Fibroblast of villous mesenchyme (primary cell): Measurements from ENCODE around the gene USP1. TPM values are rescaled to one million over a fixed set of nuclear protein-coding genes. Genes with fewer than 3 reads are reported as not detected.

Source experiments
- DNase-seq: peaks from one replicate; pipeline ENCODE4 v3.0.0-alpha.2; 2010; ENCODE audit warnings: low read depth
- H3K4me3 ChIP-seq: 2 replicates; pipeline ENCODE4 v1.5.1; 2011; ENCODE audit warnings: low read depth, mild to moderate bottlenecking, low read length
- CTCF ChIP-seq: IDR thresholded peaks from 2 replicates; pipeline ENCODE4 v1.5.1; 2012; ENCODE audit warnings: low read depth, mild to moderate bottlenecking, low read length; ENCODE audit not compliant: insufficient read depth
- total RNA-seq: library from RNA; depleted of rRNA; stranded (reverse); fragments of >200 nt; gene quantifications from 2 replicates; pipeline ENCODE4 v1.2.3, GENCODE V29; 2012

USP1 gene
- total RNA-seq, result 24.2 and 28.5 TPM in 2 replicates

DNA sequence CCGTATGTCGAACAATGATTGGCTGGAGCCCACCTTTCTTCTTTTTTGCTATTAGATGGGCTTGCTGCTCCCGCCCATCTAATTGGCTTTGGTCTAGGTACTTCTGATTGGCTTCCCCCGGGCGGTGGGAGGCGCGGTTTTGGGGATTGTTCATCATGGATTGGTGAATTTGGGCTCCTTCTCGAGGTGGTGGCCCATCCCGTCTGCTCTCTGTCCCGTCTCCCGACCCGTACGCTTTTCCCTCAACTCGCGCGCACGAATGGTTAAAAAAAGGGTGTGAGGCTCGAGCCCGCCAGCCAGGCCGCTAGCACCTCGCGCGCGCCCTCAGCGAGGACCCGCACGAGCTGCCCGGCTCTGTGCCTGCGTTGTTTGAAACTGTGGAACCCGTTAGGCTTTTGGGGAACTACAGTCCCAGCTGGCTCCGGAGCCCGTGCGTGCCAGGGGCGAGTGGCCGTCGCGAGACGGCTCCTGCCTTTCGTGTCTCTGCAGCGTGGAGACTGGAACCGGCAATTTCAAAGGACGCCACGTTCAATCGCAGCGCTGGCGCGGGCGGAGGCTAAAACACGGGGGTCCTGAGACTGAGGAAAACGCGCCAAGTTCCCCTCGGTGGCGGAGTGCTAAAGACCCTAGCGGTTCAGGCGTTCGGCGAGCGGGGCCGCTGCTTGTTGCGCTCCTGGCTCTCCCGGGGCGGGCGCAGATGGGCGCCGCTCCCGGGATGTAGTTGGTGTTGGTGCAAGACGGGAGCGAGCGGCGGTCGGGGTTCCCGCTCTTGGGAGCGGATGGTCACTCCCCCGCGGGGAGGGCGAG lies at the start of gene USP1:
USP1 (plus strand) TSS at position 584 of the 807 bp plus-strand sequence. CDS start 2,819 bp downstream, outside the sequence.
- peak; percentile 100 for DNase-seq
- TF ChIP-seq CTCF, result no peak
- peak within 1 kb of the TSS; percentile 85 for H3K4me3 ChIP-seq

- peak; percentile 17 for DNase-seq
- no peak for TF ChIP-seq CTCF
These were observed 47.3 kb upstream of the USP1 start for GRCh38 chr1:62389531-62389930.

DNA sequence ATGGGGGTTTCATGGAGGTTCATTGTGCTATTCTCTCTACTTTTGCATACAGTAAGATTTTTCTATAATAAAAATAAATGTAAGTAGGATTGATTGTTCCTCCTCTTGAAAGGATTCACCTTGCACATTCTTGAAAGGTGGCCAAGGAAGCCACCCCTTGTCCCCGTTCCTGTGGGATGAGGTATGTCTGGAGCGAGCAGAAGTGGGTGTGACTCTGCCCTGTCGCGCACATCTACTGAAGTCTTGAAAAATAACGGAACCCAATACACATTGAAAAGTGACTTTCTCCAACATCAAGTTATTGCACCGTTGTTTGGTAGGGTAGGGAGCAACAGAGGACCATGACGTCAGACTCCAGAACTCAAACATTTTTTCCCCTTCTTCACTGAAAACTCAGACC lies 46.8 kb upstream of the USP1 start:
- TF ChIP-seq CTCF, result no peak
- DNase-seq, result no peak
- no peak overlapping the region for H3K4me3 ChIP-seq

More at GRCh38 chr1:62389531-62389930, 47.3 kb upstream of the USP1 start:
- no peak overlapping the region for H3K4me3 ChIP-seq

DNA sequence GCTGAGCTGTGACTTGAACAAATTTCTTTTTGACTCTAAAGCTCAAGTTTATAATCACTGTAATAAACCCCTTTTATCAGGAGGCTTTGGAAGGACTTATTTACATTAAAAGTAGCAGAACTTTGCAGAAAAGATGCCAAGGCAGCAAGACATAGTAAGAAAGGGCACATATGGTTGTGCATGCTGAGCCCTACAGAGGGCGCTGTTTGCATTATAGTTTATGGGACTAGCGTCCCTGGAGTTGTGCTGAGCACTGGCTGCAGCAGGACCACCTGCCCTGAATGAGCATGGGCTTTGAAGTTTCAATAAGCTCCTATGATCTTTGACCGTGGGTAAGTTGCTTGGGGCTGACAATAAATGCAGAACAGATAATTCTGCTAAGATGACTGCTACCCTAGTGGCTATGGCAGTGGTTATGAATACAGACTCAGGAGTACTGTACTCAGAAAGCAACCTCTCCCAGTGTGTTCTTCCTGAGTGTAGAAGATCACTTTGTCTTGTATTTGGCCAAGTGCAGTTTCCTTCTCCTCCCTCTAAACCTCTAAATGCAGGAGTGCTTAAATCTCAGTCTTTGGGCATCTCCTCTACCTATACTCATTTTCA lies 45.4 kb upstream of the USP1 start:
- peak; percentile 24 for DNase-seq
- no peak overlapping the region for H3K4me3 ChIP-seq
- TF ChIP-seq CTCF, result peak; percentile 66

DNA sequence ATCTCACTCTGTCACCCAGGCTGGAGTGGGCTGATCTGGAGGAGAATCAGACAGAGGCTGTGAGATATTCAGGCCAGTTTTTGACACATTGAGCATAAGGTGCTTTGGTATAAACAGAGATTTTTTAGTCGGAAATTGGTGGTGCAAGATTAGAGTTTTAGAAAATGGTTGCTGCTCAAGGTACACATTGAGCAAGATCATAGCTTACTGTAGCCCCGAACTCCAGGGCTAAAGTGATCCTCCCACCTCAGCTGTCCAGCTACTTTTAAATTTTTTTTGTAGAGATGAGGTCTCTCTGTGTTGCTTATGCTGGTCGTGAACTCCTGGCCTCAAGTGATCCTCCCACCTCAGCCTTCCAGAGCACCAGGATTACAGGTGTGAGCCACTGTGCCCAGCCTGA lies 43.9 kb upstream of the USP1 start:
- TF ChIP-seq CTCF, result no peak
- no peak for DNase-seq
- no peak overlapping the region for H3K4me3 ChIP-seq

- TF ChIP-seq CTCF, result no peak
- no peak for DNase-seq
- no peak overlapping the region for H3K4me3 ChIP-seq
These were observed 42.2 kb upstream of the USP1 start for GRCh38 chr1:62394646-62395045.
